ENCODE data around the gene BEGAIN.
"Not testable (repeated sequence)": the region's sequence is repeated elsewhere in the genome, so short reads cannot be mapped to it uniquely, and the experiment has no call there.

The BEGAIN gene

GRCh38 chr14:100523131-100523842 lies 63.9 kb downstream of the BEGAIN start:
- DNase-seq (ENCODE audit: low spot score) = no peak

- no peak for DNase-seq (ENCODE audit: low spot score)
Observed at GRCh38 chr14:100522616-100523099, 64.6 kb downstream of the BEGAIN start.

- not testable (repeated sequence) for DNase-seq (ENCODE audit: low spot score)
Observed at GRCh38 chr14:100506053-100506452, 81.2 kb downstream of the BEGAIN start.

GRCh38 chr14:100504372-100505078 lies 82.7 kb downstream of the BEGAIN start:
- no peak for DNase-seq (ENCODE audit: low spot score)

- DNase-seq (ENCODE audit: low spot score) = no peak
Observed at GRCh38 chr14:100503251-100503650, 84.0 kb downstream of the BEGAIN start.

GRCh38 chr14:100502622-100503220 lies 84.5 kb downstream of the BEGAIN start:
- no peak for DNase-seq (ENCODE audit: low spot score)

- DNase-seq (ENCODE audit: low spot score) = no peak
Observed at GRCh38 chr14:100500128-100500527, 87.1 kb downstream of the BEGAIN start.

GRCh38 chr14:100498068-100498467 lies 89.1 kb downstream of the BEGAIN start:
- DNase-seq (ENCODE audit: low spot score) = no peak

GRCh38 chr14:100495917-100496316 lies 91.3 kb downstream of the BEGAIN start:
- DNase-seq (ENCODE audit: low spot score) = no peak

GRCh38 chr14:100494645-100495044 lies 92.6 kb downstream of the BEGAIN start:
- DNase-seq (ENCODE audit: low spot score) = no peak

GRCh38 chr14:100490252-100490651 lies 97.0 kb downstream of the BEGAIN start:
- DNase-seq (ENCODE audit: low spot score) = no peak

- no peak for DNase-seq (ENCODE audit: low spot score)
Observed at GRCh38 chr14:100488057-100488456, 99.2 kb downstream of the BEGAIN start.

GRCh38 chr14:100487304-100487703 lies 99.9 kb downstream of the BEGAIN start:
- no peak for DNase-seq (ENCODE audit: low spot score)

All from Ammon's horn (tissue), 1 donor.